Putamen (tissue), 1 donor: Measurements from ENCODE around the gene STUM.
"Not testable (repeated sequence)": the region's sequence is repeated elsewhere in the genome, so short reads cannot be mapped to it uniquely, and the experiment has no call there.

Experiments
- DNase-seq: peaks from one replicate; pipeline ENCODE4 v3.0.0-alpha.2; 2016; ENCODE audit warnings: low spot score

STUM gene

DNA sequence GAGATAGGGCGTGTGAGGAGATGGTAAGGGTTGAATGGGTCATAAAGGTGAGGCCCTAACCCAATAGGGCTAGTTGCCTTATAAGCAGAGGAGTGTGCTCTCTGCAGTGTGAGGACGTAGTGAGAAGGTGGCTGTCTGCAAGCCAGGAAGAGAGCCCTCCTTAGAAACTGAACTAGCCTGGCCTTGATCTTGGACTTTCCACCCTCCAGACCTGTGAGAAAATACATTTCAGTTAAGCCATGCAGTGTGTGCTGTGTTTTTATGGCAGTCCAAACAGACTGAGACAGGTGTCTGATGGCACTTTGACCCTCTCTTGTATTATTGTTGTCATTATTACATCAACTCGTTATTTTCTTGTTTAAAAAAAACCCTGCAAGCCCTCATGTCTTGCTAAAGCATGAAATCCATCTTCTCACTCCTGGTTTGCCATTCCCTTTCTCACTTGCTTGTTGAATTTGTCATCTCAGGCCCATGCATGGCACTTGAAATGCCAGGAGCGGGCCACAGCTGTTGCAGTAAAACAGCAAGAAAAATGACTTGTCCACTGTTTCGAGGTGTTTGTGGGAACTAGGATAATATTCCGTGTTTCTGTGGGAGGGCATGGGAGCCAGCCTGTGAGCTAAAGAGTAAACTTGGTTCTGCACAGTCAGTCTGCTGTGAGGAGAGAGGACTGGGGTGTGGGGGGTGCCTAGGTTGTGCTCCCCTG lies 78.6 kb downstream of the STUM start:
- no peak for DNase-seq

DNA sequence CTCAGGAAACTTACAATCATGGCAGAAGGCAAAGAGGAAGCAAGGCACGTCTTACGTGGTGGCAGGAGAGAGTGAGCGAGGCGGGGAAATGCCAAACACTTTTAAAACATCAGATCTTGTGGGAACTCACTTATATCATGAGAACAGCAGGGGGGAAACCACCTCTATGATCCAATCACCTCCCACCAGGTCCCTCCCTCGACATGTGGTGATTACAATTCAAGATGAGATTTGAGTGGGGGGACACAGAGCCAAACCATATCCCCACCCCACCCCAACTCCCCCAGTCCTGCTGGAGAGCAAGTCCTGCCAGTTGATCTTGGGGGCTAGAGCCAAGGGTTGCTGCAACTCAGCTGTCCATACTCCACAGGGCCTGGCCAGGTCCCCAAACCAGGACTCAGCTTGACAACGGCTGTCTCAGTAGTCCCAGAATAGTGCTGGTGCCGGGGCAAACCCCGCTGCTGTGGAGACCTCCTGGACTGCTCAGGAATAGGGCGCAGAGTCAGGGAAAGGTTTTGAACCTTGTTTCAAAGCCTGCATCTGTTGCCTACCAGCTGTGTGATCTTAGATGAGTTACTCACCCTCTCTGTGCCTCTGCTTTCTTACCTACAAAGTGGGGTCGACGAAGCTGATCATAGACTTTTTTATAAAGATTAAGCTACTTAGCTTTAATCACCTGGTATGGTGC lies 79.5 kb downstream of the STUM start:
- DNase-seq, result no peak

DNA sequence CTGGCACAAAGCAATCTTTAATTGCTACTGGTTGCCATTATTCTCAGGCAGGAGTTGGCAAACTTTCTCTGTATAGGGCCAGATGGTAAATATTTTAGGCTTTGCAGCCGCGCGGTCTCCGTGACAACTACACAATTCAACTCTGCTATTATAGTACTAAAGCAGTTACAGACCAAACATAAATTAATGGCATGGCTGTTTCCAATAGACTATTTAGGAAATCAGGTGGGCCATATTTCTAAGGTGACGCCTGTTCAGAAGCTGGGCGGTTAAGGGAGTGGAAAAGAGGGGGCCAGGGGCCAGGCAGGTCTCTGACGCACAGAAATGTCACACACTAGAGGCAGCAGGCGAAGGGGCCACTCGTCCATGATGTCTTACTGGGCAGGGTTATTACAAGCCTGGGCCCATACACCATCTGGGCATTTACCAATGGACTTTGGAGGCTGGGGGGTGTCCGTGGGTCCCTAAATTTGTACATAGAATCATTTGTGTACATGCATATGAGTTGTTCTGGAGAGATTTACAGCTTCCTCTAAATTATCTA lies 80.1 kb downstream of the STUM start:
- DNase-seq, result no peak

DNA sequence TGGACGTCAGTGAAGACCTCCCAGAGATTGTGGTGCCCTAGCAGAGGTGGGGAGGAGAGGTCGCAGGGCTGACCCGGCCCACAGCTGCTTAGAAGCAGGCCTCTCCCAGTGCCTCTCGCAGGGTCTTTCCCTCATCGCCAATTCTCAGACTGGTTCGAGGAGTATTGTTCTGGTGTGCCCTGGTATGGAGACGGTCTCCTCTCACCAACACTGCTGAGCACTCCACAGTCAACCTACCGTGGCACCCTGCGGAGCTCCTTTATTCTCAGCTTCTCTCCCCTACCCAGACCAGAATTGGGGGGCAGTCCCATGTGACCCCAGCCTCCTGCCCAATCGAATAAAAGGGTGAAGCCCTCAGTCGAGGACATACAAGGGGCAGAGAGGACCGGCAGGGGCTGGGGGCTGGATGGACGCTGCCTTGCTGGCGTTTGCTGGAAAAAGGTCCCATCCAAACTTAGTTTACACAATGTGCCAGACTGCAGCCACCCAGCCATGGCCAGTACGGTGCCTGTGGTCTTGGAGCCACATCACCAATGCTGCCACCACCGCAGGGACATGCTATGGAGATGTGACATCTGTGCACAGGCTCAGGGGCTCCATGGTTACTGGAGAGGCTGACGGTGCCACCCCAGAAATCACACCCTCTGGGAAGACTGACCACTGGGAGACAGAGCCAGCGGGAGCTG lies 80.8 kb downstream of the STUM start:
- no peak for DNase-seq

DNA sequence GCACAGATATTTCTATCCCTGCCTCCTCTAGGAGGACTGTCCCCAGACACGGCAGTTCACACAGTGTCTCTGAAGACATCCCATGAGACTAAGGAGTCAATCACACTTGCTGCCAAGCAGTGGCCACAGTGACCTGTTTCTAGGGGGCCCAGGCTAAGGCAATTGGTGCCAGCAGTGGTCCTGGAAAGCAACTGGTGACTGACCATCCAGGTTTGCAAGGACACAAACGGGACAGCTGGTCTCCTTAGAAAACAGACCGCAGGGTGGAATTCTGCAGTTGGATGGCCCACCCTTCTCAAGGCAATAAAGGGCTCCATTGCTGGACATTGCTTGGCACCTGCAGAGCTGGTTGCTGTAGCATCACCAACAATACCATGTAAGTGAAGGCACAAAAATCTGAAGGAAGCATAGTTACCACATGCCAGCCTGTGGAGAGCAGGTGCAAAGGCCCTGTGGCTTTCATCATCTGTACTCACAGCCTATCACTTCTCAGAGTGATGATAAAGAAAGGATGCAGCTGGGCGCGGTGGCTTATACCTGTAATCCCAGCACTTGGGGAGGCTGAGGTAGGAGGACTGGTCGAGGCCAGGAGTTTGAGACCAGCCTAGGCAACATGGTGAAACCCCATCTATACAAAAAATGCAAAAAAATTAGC lies 81.5 kb downstream of the STUM start:
- no peak for DNase-seq

DNA sequence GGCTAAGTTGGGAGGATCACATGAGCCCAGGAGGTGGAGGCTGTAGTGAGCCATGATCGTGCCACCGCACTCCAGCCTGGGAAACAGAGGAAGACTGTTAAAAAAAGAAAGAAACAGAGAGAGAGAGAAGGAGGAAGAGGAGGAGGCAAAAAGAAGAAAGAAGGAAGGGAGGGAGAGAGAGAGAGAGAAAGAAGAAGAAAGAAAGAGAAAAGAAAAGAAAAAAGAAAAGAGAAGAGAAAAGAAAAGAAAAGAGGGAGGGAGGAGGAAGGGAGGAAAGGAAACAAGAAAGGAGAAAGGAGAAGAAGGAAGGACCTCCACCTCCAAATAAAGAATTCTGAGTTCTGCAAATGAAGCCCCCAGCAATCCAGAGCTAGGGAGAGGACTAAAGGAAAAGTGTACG lies 82.0 kb downstream of the STUM start:
- no peak for DNase-seq

DNA sequence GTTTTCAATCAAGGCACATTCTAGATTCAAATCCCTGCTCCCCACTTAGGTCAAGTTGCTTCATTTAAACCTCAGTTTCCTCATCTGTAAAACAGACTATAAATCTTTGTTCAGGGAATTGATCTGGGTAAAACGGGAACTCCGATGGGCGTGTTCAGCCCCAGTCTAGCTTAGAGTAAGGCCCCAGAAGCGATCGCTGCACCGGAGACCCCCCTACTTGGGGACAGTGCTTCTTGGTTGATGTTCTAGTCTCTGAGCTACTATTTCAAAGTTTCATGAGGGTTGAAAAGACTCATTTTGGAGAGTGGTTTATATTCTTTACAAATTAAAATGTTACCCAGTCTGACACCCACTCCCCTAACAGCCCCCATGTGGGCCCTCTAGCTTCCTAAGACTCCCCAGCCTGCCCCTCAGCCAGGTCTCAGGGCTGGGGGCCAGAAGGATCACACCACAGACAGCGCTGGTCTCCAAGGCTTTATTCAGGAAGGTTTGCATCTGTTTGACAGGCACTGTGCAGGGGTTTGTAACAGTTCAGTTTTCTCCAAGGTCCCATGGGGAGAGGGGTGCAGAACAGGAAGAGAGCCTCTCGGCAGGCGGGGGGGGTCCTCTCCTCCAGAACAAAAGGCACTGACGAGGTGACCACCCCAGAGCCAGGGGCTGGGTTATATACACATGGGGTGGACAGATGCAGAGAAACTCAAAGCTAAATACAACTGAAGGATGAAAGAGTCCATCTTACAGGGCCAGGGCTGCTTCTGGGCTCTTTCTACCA lies 82.9 kb downstream of the STUM start:
- no peak for DNase-seq

DNA sequence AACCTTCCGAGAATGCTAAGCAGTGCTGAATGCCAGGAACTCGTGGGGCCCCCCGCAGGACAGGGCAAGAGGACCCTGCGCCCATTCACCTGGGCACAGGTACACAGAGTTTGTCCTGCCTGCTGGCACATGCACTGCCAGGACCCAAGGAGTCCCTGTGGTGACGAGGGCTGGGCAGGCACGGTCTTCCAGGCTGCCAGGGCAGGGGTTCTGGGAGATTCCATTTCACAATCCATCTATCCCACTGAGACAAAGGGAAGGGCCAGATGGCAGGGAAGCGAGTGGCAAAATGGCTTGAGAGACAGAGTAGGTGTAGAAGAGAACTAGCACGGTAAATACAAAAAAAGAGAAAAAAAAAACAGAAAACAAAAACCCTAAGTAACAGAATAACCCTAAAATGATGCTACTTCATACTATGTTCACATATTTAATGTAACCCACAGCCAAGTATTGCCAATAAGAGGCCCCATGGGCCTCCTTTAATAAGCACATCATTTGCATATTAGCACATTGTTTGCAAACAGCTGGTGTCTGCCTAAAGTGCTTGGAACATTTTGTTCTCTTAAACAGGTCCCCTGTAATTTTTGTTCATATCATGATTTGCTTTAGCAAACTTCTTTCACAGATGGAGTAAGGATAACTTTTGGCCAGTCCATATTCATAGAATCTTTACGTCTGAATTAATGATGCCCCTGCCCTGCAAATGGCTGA lies 83.8 kb downstream of the STUM start:
- DNase-seq, result no peak

DNA sequence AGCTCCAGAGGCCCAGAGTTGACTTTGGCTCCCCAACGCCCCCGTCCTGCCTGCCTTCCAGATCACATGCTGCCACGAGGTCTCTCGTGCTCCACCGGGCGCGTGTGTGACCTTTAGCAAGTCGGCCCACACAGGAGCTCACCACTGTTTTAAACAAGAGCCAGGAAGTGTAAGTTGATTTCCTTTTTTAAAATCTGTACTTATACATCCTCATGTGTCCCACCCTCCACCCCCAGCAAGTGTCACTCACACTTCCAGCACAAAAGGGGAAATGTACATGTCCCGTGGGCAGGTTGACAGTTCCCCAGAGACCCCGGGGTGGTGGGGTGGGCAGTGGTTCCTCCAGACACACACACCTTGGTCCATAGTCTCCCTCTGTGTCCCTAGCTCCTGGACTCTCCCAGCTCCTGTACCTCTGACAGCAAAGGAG lies 84.4 kb downstream of the STUM start:
- no peak for DNase-seq

DNA sequence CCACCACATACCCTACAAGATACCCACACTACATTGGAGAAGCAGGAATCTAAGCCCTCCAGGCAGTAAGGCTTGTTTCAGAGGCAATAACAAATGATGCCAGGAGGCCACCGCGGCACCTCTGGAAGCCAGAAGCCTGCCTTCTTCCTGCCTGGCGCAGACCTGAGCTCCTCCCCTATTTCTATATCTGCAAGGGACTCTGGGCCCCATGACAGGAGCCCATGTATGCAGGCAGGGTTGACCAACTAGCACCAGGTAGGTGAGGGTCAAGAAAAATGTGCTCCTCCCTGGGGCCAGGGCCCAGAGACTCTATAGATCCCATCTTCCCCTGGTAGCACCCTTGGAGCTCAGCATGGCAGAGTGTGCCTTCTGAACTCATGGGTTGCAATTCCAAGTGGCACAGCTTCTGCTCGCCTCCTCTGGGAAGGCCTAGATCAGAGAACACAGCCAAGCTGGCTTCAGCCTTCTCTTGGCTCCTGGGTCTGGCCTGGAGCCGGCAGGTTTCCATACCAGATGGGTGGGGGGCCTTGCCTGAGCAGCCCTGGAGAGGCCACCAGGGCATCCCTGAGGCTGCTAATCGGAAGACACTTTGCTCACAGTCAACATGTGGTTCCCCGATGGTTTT lies 85.1 kb downstream of the STUM start:
- no peak for DNase-seq

DNA sequence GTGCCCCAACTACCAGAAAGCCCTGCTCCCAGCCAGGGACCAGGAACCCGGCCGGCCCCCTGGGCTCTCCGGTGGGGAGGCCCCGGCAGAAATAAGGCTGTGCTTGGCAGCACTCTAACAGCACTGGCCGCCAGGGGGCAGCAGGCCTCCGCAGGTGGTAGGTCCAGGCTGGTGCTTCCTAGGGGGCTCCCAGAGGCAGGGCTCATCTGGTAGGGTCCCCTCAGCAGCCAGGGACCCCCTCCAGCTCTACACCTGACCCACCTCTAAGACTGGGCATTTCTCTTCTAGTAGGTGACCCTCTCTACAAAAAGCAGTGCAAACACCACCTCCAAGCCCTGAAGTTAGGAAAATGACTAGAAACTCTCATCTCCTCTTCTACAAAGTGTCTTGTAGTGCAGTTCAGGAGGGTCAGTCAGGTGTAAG lies 85.6 kb downstream of the STUM start:
- DNase-seq, result peak; percentile 66

DNA sequence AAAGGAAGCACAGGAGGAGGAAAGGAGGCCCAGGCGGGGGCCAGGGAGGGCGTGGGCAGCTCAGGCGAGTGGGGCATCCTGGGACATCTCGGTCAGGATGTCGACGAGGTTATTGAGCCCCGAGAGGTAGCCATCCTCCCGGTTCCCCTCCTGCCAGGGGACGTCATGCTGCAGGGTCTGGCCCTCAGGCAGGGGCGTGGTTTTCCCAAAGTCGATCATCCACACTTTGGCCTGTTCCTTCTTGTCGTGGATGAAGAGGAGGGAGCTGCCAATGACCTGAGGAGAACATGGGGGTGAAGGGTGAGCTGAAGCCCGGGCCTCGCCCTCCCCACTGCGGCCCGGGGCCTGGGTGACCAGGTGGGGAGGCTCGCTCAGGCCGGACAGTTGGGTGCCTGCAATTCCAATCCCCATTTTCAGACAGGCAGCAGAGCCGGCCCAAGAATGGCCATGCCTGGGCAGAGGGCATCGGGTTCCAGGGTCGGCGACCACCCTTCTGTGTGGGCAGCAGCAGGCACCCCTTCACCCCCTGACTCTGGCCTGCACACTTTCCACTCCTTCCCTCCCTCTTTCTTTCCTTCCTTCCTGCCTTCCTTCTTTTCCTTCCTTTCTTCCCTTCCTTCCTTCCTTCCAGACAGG lies 86.2 kb downstream of the STUM start:
- no peak for DNase-seq

DNA sequence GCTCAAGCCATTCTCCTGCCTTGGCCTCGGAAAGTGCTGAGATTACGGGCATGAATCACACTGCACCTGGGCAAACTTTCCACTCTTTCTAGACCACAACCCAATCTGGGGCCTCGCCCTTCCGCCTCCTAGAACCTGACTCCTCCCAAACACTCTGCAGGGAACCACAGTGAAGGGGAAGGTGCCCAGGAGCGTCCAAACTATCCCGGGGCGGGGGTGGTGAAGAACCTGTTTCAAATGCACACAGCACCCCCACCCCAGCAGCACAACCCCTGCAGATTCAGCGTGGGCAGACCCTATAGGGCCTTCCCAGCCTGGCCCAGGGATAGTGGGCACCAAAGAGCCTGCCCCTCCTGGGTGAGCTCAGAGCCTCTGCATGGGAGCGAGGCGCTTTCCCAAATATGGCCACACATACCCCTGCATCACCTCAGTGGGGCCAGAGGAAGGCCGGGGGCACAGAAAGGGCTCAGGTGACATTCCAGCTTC lies 86.9 kb downstream of the STUM start:
- DNase-seq, result no peak

DNA sequence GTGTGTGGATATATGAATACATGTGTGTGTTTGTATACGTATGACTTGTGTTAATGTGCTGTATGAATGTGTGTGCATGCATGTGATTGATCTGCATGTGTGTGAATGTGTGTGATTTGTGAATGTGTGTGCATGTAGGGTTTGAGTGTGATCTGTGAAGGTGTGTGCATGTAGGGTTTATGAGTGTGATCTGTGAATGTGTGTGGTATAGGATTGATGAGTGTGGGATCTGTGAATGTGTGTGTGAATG lies 88.2 kb downstream of the STUM start:
- DNase-seq, result no peak

DNA sequence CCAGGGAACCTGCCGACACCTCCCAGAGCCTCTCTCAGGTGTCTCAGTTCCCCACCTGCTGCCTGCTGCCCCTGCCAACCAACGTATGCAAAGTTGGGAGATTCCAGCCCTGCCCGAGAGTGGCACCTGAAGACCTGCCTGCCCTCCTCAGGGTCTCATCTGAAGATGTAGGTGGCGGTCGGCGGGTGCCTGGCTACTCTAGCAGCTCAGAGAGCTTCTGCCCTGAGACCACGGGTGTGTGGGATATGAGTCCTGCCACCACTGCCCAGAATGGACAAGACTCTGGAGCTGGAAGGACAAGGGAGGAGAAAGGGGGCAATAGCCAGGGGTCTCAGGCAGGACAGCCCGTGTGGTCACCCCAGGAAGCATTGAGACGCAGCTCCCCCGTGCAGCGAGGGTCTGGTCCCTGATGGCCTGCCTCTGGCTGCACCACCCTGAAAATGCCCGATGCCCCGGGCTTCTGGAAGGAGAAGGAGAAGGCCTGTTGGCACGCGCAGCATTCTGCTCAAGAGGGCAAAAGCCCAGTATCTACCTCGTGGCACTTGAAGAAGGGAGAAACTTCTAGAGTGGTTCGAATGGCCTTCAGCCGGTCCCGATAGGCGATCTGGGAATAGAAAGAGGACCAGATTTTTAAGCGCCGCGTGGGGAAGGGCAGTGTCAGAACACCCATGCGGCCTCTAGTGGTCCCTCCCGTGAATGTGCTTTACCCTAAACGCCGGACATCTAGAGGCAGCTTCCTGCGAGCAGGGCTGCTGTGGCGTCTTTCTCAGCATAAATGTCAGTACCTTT lies 88.8 kb downstream of the STUM start:
- no peak for DNase-seq

DNA sequence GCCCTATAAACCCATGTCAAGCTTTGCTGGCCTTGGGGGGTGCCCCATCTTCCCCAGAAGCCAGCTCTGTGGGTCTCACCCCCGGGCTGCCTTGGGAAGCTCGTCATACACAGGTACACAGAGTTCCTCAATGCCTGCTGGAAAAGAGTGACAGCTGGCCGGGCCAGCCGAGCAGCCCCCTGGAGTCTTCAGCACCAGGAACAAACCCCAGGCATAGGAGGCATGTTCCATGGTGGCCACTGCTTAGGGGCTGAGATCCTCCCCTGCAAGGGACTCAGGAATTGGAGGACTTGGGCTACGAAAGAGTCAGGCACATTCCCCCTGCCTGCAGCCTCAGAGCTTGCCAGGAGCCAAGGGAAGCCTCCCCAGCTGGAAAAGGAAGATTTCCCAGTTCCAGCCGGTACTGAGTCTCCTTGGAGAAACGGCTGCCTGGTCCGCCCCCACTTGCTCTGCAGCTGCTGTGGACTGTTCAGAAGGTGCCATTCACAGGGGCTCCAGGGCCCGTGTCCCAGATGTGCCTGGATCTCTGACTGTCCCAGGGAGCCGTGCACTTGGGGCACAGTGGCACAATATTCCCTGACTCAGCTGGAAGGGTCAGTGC lies 89.5 kb downstream of the STUM start:
- DNase-seq, result no peak

DNA sequence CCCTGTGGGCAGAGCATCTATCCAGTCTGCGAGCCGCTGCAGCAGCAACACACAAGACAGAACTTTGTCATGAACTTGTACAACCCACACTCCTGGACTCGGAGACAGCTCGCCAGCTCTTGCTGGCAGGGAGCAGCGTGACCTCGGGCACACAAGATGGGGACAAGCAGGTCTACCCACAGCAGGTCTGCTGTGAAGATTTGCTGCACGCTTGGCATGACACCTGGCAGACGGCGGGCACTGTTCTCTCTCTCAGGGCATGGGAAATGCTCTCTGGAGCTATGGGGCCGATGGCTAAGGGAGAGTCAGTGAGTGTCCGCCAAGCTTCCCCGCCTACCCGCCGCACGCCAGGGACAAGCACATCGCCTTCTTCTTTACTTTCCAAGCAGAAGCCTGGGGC lies 90.0 kb downstream of the STUM start:
- DNase-seq, result no peak

DNA sequence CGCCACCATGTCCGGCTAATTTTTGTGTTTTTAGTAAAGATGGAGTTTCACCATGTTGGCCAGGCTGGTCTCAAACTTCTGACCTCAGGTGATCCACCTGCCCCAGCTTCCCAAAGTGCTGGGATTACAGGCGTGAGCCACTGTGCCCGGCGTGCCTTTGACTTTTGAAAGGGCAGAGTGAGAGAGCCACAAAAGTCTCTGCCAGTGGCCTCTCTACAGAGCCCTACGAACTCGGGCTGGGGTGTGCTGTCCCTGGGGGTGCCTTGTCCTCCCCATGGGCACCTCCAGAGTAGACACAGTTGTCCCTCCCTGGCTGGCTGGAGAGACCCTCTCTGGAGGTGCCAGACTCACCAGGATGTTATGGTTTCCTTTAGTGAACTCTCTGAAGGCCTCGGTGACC lies 90.6 kb downstream of the STUM start:
- not testable (repeated sequence) for DNase-seq

DNA sequence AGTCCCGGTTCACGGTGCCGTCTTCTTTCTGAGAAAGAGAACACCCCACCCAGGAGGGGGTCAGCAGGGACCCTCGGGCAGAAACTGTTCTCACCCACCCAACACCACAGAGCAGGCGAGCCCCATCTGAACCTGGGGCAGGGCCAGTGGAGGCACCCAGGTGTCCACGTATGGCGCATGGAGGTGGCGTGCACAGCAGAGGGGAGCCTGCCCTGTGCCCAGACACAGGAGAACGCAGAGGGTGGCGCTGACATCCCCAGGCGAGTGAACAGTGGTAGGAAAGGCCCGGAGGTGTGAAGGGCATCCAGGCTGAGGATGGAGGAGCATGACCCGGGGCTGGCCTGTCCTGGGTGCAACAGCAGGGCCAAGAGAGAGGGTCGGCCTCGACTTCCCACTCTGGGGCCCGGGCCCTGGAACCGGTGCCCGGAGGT lies 91.1 kb downstream of the STUM start:
- DNase-seq, result no peak
